GM21367 (cell line): ENCODE results near the gene CXCL11.
"Not testable (repeated sequence)": the region's sequence is repeated elsewhere in the genome, so short reads cannot be mapped to it uniquely, and the experiment has no call there.

ENCODE experiments used
- ATAC-seq: cut with Tn5 transposase; IDR thresholded peaks from one replicate; pipeline ENCODE4 v1.9.1; 2021; ENCODE audit not compliant: unreplicated experiment

CXCL11 gene

GRCh38 chr4:76035799-76036380 lies at the start of gene CXCL11:
Gene CXCL11 (minus strand): TSS chr4:76036070. CDS start chr4:76035987, 83 bp downstream.
- ATAC-seq: no peak

GRCh38 chr4:76084542-76084941 lies 48.7 kb upstream of the CXCL11 start:
- ATAC-seq: no peak

- ATAC-seq: no peak
These were observed 47.6 kb upstream of the CXCL11 start for GRCh38 chr4:76083386-76083988.

GRCh38 chr4:76078033-76078613 lies 42.3 kb upstream of the CXCL11 start:
- no peak for ATAC-seq

GRCh38 chr4:76074993-76075600 lies 39.2 kb upstream of the CXCL11 start:
- no peak for ATAC-seq

- no peak for ATAC-seq
These were observed 38.6 kb upstream of the CXCL11 start, which contains the start of gene ART3 for GRCh38 chr4:76074468-76074867. Gene ART3 (plus strand): TSS chr4:76074709. CDS start chr4:76075890, 1,181 bp downstream.

- no peak for ATAC-seq
These were observed 36.9 kb upstream of the CXCL11 start for GRCh38 chr4:76072760-76073159.

GRCh38 chr4:76067652-76068286 lies 31.9 kb upstream of the CXCL11 start:
- ATAC-seq: no peak

GRCh38 chr4:76066546-76066945 lies 30.7 kb upstream of the CXCL11 start:
- no peak for ATAC-seq

GRCh38 chr4:76061982-76062381 lies 26.1 kb upstream of the CXCL11 start:
- peak; percentile 65 for ATAC-seq

GRCh38 chr4:76061421-76061820 lies 25.6 kb upstream of the CXCL11 start:
- ATAC-seq: no peak

- ATAC-seq: no peak
These were observed 24.6 kb upstream of the CXCL11 start for GRCh38 chr4:76060506-76060905.

- no peak for ATAC-seq
These were observed 23.9 kb upstream of the CXCL11 start for GRCh38 chr4:76059750-76060149.

GRCh38 chr4:76058888-76059426 lies 23.1 kb upstream of the CXCL11 start:
- no peak for ATAC-seq

- ATAC-seq: no peak
These were observed 22.4 kb upstream of the CXCL11 start for GRCh38 chr4:76058302-76058701.

- no peak for ATAC-seq
These were observed 19.6 kb upstream of the CXCL11 start for GRCh38 chr4:76055421-76055820.

GRCh38 chr4:76055016-76055415 lies 19.1 kb upstream of the CXCL11 start:
- peak; percentile 98 for ATAC-seq

- no peak for ATAC-seq
These were observed 17.9 kb upstream of the CXCL11 start for GRCh38 chr4:76053730-76054129.

GRCh38 chr4:76050560-76051050 lies 14.7 kb upstream of the CXCL11 start:
- not testable (repeated sequence) for ATAC-seq

- not testable (repeated sequence) for ATAC-seq
These were observed 14.1 kb upstream of the CXCL11 start for GRCh38 chr4:76049860-76050416.

- not testable (repeated sequence) for ATAC-seq
These were observed 8.8 kb upstream of the CXCL11 start for GRCh38 chr4:76044686-76045085.
